ELR (cell line): ENCODE data around the gene PORCN.
"Not testable (repeated sequence)": the region's sequence is repeated elsewhere in the genome, so short reads cannot be mapped to it uniquely, and the experiment has no call there.

Experiments
- DNase-seq: peaks from one replicate; pipeline ENCODE4 v3.0.0-alpha.2; 2015; ENCODE audit warnings: low read depth

The PORCN gene

GRCh38 chrX:48540480-48540879, 31.7 kb downstream of the PORCN start:
- DNase-seq = no peak

GRCh38 chrX:48541140-48541814, 32.5 kb downstream of the PORCN start:
- DNase-seq = no peak

GRCh38 chrX:48548871-48549270, 40.1 kb downstream of the PORCN start:
- DNase-seq = no peak

- DNase-seq = not testable (repeated sequence)
Measured at GRCh38 chrX:48555731-48556325, 47.0 kb downstream of the PORCN start.

- DNase-seq = peak; percentile 90
Measured at GRCh38 chrX:48558271-48558670, 49.5 kb downstream of the PORCN start.

- DNase-seq = no peak
Measured at GRCh38 chrX:48559636-48560035, 50.8 kb downstream of the PORCN start.

GRCh38 chrX:48560056-48560455, 51.3 kb downstream of the PORCN start:
- DNase-seq = no peak

GRCh38 chrX:48560681-48561080, 51.9 kb downstream of the PORCN start:
- no peak for DNase-seq

- peak; percentile 66 for DNase-seq
Measured at GRCh38 chrX:48569958-48570357, 61.2 kb downstream of the PORCN start.
